ENCODE results near the gene AMPD1. TPM values are rescaled to one million over a fixed set of nuclear protein-coding genes. Genes with fewer than 3 reads are reported as not detected.

The AMPD1 gene
- total RNA-seq, 1 experiment from 2014 or later = not detected

DNA sequence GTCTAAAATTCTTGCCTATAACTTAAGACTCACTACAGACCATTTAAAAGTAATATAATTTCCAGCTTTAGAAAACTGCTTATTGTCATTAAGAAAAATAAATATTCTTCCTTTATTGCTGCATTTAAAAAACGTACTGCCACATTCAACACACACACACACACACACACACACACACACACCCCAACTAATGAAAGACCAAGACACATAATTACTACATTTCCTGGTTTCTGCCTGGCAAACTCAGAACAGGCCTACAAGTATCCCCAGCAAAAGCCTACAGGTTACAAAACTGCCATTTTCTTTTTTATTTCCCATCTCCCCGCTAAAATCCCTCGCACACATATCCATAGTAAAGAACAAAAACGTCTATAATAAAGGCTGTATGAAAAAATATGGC is 27.0 kb downstream of the AMPD1 start:
- 100% methylated on average over 3 of the region's 4 CpGs for WGBS (ENCODE audit: extremely low coverage, insufficient read length, low lambda C conversion rate)
- Histone ChIP-seq H3K18ac (ENCODE audit: insufficient read length, low read depth, low read length) (no peak overlapping the region), H3T11ph (ENCODE audit: low read length) (no peak overlapping the region), H3K27ac (ENCODE audit: insufficient read length, low read depth, low read length) (no peak overlapping the region), H2BK5ac (ENCODE audit: insufficient read length, low read length) (no peak overlapping the region), H2AK5ac (ENCODE audit: insufficient read length, low read length) (no peak overlapping the region), H2BK12ac (ENCODE audit: insufficient read length, low read depth, low read length) (no peak overlapping the region), H3K9ac (ENCODE audit: extremely low read depth, insufficient read length, low read length) (no peak overlapping the region), H3K27me3 (ENCODE audit: insufficient read depth, low read length) (no peaks in the 10 kb centered on the region), H3K4me1 (ENCODE audit: insufficient read depth, low read length) (no peaks in the 10 kb centered on the region), H3K14ac (ENCODE audit: insufficient read depth, low read length) (no peak overlapping the region), H2BK20ac (ENCODE audit: low read depth, low read length, poor library complexity, severe bottlenecking) (no peak overlapping the region), H3K56ac (ENCODE audit: insufficient read length, low read depth, low read length) (no peak overlapping the region), H3K4ac (ENCODE audit: low read depth, low read length) (no peak overlapping the region), H3K23me2 (ENCODE audit: insufficient read length, low read depth, low read length, poor library complexity, severe bottlenecking) (peaks cover 14% of the 10 kb centered on the region), H3K4me2 (ENCODE audit: insufficient read depth, insufficient read length, low read length) (no peak overlapping the region), H3K79me1 (ENCODE audit: insufficient read depth, low read depth, low read length, poor library complexity, severe bottlenecking) (no peaks in the 10 kb centered on the region), H3K79me2 (ENCODE audit: insufficient read depth, low read length) (no peaks in the 10 kb centered on the region), H2BK15ac (ENCODE audit: low read depth, low read length) (no peak overlapping the region), H3K9me3 (ENCODE audit: control insufficient read depth, low read depth, low read length) (no peaks in the 10 kb centered on the region), H4K8ac (replicated peaks; ENCODE audit: insufficient read length, low read depth, low read length) (no peak overlapping the region), H4K5ac (ENCODE audit: insufficient read length, low read depth, low read length) (no peak overlapping the region), H4K20me1 (ENCODE audit: control insufficient read depth, insufficient read depth, insufficient read length) (no peaks in the 10 kb centered on the region), H2BK120ac (ENCODE audit: low read depth, low read length, poor library complexity, severe bottlenecking) (no peak overlapping the region), H3K23ac (ENCODE audit: insufficient read length, low read depth, low read length) (no peak overlapping the region), H2AFZ (ENCODE audit: low read length) (no peak overlapping the region), H4K91ac (ENCODE audit: insufficient read length, low read depth, low read length) (no peak overlapping the region)
- Mint-ChIP-seq H3K9me3 (no peaks in the 10 kb centered on the region; a peak in 1 of 5 replicates), H3K27ac (no peak overlapping the region), H3K4me1 (peaks cover 9% of the 10 kb centered on the region in 2 experiments), H3K4me3 (peak overlapping the region in 1 of 2 experiments; percentile 93; a peak in 2 of 5 replicates), H3K27me3 (ENCODE audit: low read depth) (peaks cover 22% of the 10 kb centered on the region), H3K36me3 (ENCODE audit: insufficient read depth in 1 of 3, low read depth in 3 of 3) (no peaks in the 10 kb centered on the region)
- TF ChIP-seq CTCF (conservative IDR thresholded peaks at IDR 0.05) = no peak
- DNase-seq = no peak
